Measurements from ENCODE around the gene SOHLH1. TPM values are rescaled to one million over a fixed set of nuclear protein-coding genes. Genes with fewer than 3 reads are reported as not detected.

The SOHLH1 gene
- total RNA-seq, 5 donors from 2014 or later (not counting 1 experiment from before 2014, with no cell fraction given) = not detected

GRCh38 chr9:135744333-135745070 lies 45.2 kb upstream of the SOHLH1 start:
- no peak overlapping the region for H3K27ac ChIP-seq (ENCODE audit: low read length)
- POLR2A ChIA-PET = no interaction called here
- Mint-ChIP-seq H3K4me1 (no peaks in the 10 kb centered on the region), H3K36me3 (no peaks in the 10 kb centered on the region), H3K9me3 (no peaks in the 10 kb centered on the region), H3K27ac (no peak overlapping the region), H3K4me3 (no peak overlapping the region), H3K27me3 (peaks cover 8 to 9% of the 10 kb centered on the region in 2 donors)
- peaks cover 0 to 26% of the 10 kb centered on the region in 2 experiments for H3K27me3 ChIP-seq (replicated peaks in 1 of 2; ENCODE audit: control insufficient read depth in 2 of 2, extremely low read depth in 1 of 2, insufficient read depth in 2 of 2, low read length in 1 of 2)
- 89% methylated on average over 31 of the region's 33 CpGs for WGBS (ENCODE audit: insufficient coverage)
- no peaks in the 10 kb centered on the region for H3K36me3 ChIP-seq (ENCODE audit: control insufficient read depth in 2 of 2, extremely low read depth in 1 of 2, insufficient read depth in 1 of 2, low read length in 1 of 2)
- CTCF ChIA-PET = no interaction called here
- H3K9me3 ChIP-seq = no peaks in the 10 kb centered on the region
- no peak for ATAC-seq (replicated peaks in 1 of 4)
- no peak for DNase-seq
- H3K4me1 ChIP-seq (ENCODE audit: control insufficient read depth in 1 of 2, extremely low read depth in 1 of 2, insufficient read depth in 2 of 2, low read length in 2 of 2) = no peaks in the 10 kb centered on the region
- H3K4me3 ChIP-seq (ENCODE audit: control insufficient read depth in 1 of 2, extremely low read depth in 1 of 2, low read length in 1 of 2) = no peak overlapping the region

GRCh38 chr9:135743546-135744332 lies 44.5 kb upstream of the SOHLH1 start:
- CTCF ChIA-PET = no interaction called here

GRCh38 chr9:135743021-135743420 lies 43.7 kb upstream of the SOHLH1 start:
- POLR2A ChIA-PET = no interaction called here
- H3K36me3 Mint-ChIP-seq = no peaks in the 10 kb centered on the region
- no peak for ATAC-seq (replicated peaks in 1 of 4)

More at GRCh38 chr9:135743546-135744332, 44.5 kb upstream of the SOHLH1 start:
- H3K36me3 ChIP-seq (ENCODE audit: control insufficient read depth in 2 of 2, extremely low read depth in 1 of 2, insufficient read depth in 1 of 2, low read length in 1 of 2) = no peaks in the 10 kb centered on the region
- no peaks in the 10 kb centered on the region for H3K9me3 Mint-ChIP-seq
- no peak for ATAC-seq (replicated peaks in 1 of 4)
- no peak overlapping the region for H3K27ac ChIP-seq (ENCODE audit: low read length)
- no peak overlapping the region for H3K4me3 ChIP-seq (ENCODE audit: control insufficient read depth in 1 of 2, extremely low read depth in 1 of 2, low read length in 1 of 2)
- POLR2A ChIA-PET = no interaction called here
- 85% methylated on average over 21 of the region's 25 CpGs for WGBS (ENCODE audit: insufficient coverage)
- H3K9me3 ChIP-seq = no peaks in the 10 kb centered on the region
- no peaks in the 10 kb centered on the region for H3K4me1 Mint-ChIP-seq
- H3K27me3 ChIP-seq (replicated peaks in 1 of 2; ENCODE audit: control insufficient read depth in 2 of 2, extremely low read depth in 1 of 2, insufficient read depth in 2 of 2, low read length in 1 of 2) = peaks cover 0 to 32% of the 10 kb centered on the region in 2 experiments
- H3K4me3 Mint-ChIP-seq = no peak overlapping the region
- H3K36me3 Mint-ChIP-seq = no peaks in the 10 kb centered on the region
- H3K4me1 ChIP-seq (ENCODE audit: control insufficient read depth in 1 of 2, extremely low read depth in 1 of 2, insufficient read depth in 2 of 2, low read length in 2 of 2) = no peaks in the 10 kb centered on the region
- no peak for DNase-seq
- H3K27ac Mint-ChIP-seq = no peak overlapping the region
- H3K27me3 Mint-ChIP-seq = peaks cover 9 to 14% of the 10 kb centered on the region in 2 donors

GRCh38 chr9:135741276-135742219 lies 42.3 kb upstream of the SOHLH1 start:
- H3K4me1 ChIP-seq (ENCODE audit: control insufficient read depth in 1 of 2, extremely low read depth in 1 of 2, insufficient read depth in 2 of 2, low read length in 2 of 2) = no peaks in the 10 kb centered on the region
- no peaks in the 10 kb centered on the region for H3K9me3 ChIP-seq
- H3K27ac ChIP-seq (ENCODE audit: low read length) = no peak overlapping the region
- peaks cover 13 to 25% of the 10 kb centered on the region in 2 donors for H3K27me3 Mint-ChIP-seq
- 71% methylated on average over 17 of the region's 24 CpGs for WGBS (ENCODE audit: insufficient coverage)
- no peak for DNase-seq
- H3K27ac Mint-ChIP-seq = no peak overlapping the region
- no peak for ATAC-seq (replicated peaks in 1 of 4)
- no peak overlapping the region for H3K4me3 ChIP-seq (ENCODE audit: control insufficient read depth in 1 of 2, extremely low read depth in 1 of 2, low read length in 1 of 2)
- H3K4me3 Mint-ChIP-seq = no peak overlapping the region
- H3K36me3 Mint-ChIP-seq = no peaks in the 10 kb centered on the region
- ChIA-PET POLR2A (no interaction called here), CTCF (no interaction called here)
- H3K27me3 ChIP-seq (replicated peaks in 1 of 2; ENCODE audit: control insufficient read depth in 2 of 2, extremely low read depth in 1 of 2, insufficient read depth in 2 of 2, low read length in 1 of 2) = peaks cover 0 to 49% of the 10 kb centered on the region in 2 experiments
- H3K36me3 ChIP-seq (ENCODE audit: control insufficient read depth in 2 of 2, extremely low read depth in 1 of 2, insufficient read depth in 1 of 2, low read length in 1 of 2) = no peaks in the 10 kb centered on the region
- no peaks in the 10 kb centered on the region for H3K4me1 Mint-ChIP-seq
- H3K9me3 Mint-ChIP-seq = no peaks in the 10 kb centered on the region

More at GRCh38 chr9:135743021-135743420, 43.7 kb upstream of the SOHLH1 start:
- Histone ChIP-seq H3K27me3 (replicated peaks in 1 of 2; ENCODE audit: control insufficient read depth in 2 of 2, extremely low read depth in 1 of 2, insufficient read depth in 2 of 2, low read length in 1 of 2) (peaks cover 0 to 35% of the 10 kb centered on the region in 2 experiments), H3K27ac (ENCODE audit: low read length) (no peak overlapping the region), H3K9me3 (no peaks in the 10 kb centered on the region), H3K4me1 (ENCODE audit: control insufficient read depth in 1 of 2, extremely low read depth in 1 of 2, insufficient read depth in 2 of 2, low read length in 2 of 2) (no peaks in the 10 kb centered on the region), H3K4me3 (ENCODE audit: control insufficient read depth in 1 of 2, extremely low read depth in 1 of 2, low read length in 1 of 2) (no peak overlapping the region), H3K36me3 (ENCODE audit: control insufficient read depth in 2 of 2, extremely low read depth in 1 of 2, insufficient read depth in 1 of 2, low read length in 1 of 2) (no peaks in the 10 kb centered on the region)
- H3K9me3 Mint-ChIP-seq = no peaks in the 10 kb centered on the region
- CTCF ChIA-PET = no interaction called here
- no peaks in the 10 kb centered on the region for H3K4me1 Mint-ChIP-seq
- H3K27ac Mint-ChIP-seq = no peak overlapping the region
- no peak overlapping the region for H3K4me3 Mint-ChIP-seq
- 82% methylated on average over 10 of the region's 14 CpGs for WGBS (ENCODE audit: insufficient coverage)
- no peak for DNase-seq
- H3K27me3 Mint-ChIP-seq = peaks cover 9 to 17% of the 10 kb centered on the region in 2 donors

GRCh38 chr9:135739271-135740220 lies 40.3 kb upstream of the SOHLH1 start:
- Mint-ChIP-seq H3K27me3 (peaks cover 13 to 25% of the 10 kb centered on the region in 2 donors), H3K36me3 (no peaks in the 10 kb centered on the region), H3K4me1 (no peaks in the 10 kb centered on the region), H3K9me3 (no peaks in the 10 kb centered on the region), H3K4me3 (no peak overlapping the region), H3K27ac (no peak overlapping the region)
- no peak overlapping the region for H3K4me3 ChIP-seq (ENCODE audit: control insufficient read depth in 1 of 2, extremely low read depth in 1 of 2, low read length in 1 of 2)
- H3K27me3 ChIP-seq (replicated peaks in 1 of 2; ENCODE audit: control insufficient read depth in 2 of 2, extremely low read depth in 1 of 2, insufficient read depth in 2 of 2, low read length in 1 of 2) = peaks cover 0 to 57% of the 10 kb centered on the region in 2 experiments
- DNase-seq (no peak), ATAC-seq (replicated peaks in 1 of 4) (no peak)
- H3K4me1 ChIP-seq (ENCODE audit: control insufficient read depth in 1 of 2, extremely low read depth in 1 of 2, insufficient read depth in 2 of 2, low read length in 2 of 2) = no peaks in the 10 kb centered on the region
- ChIA-PET CTCF (no interaction called here), POLR2A (no interaction called here)
- WGBS (ENCODE audit: insufficient coverage) = 78% methylated on average over 22 of the region's 28 CpGs
- no peak overlapping the region for H3K27ac ChIP-seq (ENCODE audit: low read length)
- H3K36me3 ChIP-seq (ENCODE audit: control insufficient read depth in 2 of 2, extremely low read depth in 1 of 2, insufficient read depth in 1 of 2, low read length in 1 of 2) = no peaks in the 10 kb centered on the region
- no peaks in the 10 kb centered on the region for H3K9me3 ChIP-seq

Measured in T-cell (primary cell).